NOMO-1 (cell line): ENCODE results near the gene ATP6V0B.

Experiments used
- DNase-seq, 2 experiments: peaks; one replicate each; lab custom pipeline; 2025; ENCODE audit not compliant: unreplicated experiment in 2 of 2; lab: John Stamatoyannopoulos, UW

The ATP6V0B gene

GRCh38 chr1:43999455-43999854, 24.7 kb downstream of the ATP6V0B start:
- DNase-seq = no peak

GRCh38 chr1:44000122-44000665, 25.4 kb downstream of the ATP6V0B start:
- no peak for DNase-seq

- no peak for DNase-seq
Observed at GRCh38 chr1:44002165-44002564, 27.4 kb downstream of the ATP6V0B start.

GRCh38 chr1:44002606-44003157, 27.9 kb downstream of the ATP6V0B start:
- DNase-seq = no peak

- no peak for DNase-seq
Observed at GRCh38 chr1:44008259-44008658, 33.5 kb downstream of the ATP6V0B start.

GRCh38 chr1:44010935-44011471, 36.2 kb downstream of the ATP6V0B start:
- no peak for DNase-seq

GRCh38 chr1:44012404-44012803, 37.6 kb downstream of the ATP6V0B start:
- no peak for DNase-seq

- no peak for DNase-seq
Observed at GRCh38 chr1:44012941-44013609, 38.3 kb downstream of the ATP6V0B start.

- no peak for DNase-seq
Observed at GRCh38 chr1:44013949-44014348, 39.2 kb downstream of the ATP6V0B start.

- DNase-seq = no peak
Observed at GRCh38 chr1:44014365-44015104, 39.8 kb downstream of the ATP6V0B start.

- no peak for DNase-seq
Observed at GRCh38 chr1:44015206-44015605, 40.4 kb downstream of the ATP6V0B start.

GRCh38 chr1:44016041-44016889, 41.5 kb downstream of the ATP6V0B start:
- DNase-seq = no peak

- no peak for DNase-seq
Observed at GRCh38 chr1:44016890-44017400, 42.2 kb downstream of the ATP6V0B start.

- no peak for DNase-seq
Observed at GRCh38 chr1:44019466-44019948, 44.7 kb downstream of the ATP6V0B start.

- DNase-seq = no peak
Observed at GRCh38 chr1:44020464-44020863, 45.7 kb downstream of the ATP6V0B start.

GRCh38 chr1:44021156-44021555, 46.4 kb downstream of the ATP6V0B start:
- DNase-seq = no peak

- DNase-seq = no peak
Observed at GRCh38 chr1:44021581-44022321, 47.0 kb downstream of the ATP6V0B start.

GRCh38 chr1:44024031-44024902, 49.5 kb downstream of the ATP6V0B start:
- no peak for DNase-seq
